ENCODE measurements around the gene CTDSPL.

The CTDSPL gene

GRCh38 chr3:37964716-37965115 is 103.0 kb downstream of the CTDSPL start:
- H2BK12ac ChIP-seq (ENCODE audit: low read length) = no peak overlapping the region
- DNase-seq (ENCODE audit: low spot score) = no peak
- H3K27me3 ChIP-seq (ENCODE audit: control insufficient read depth in 3 of 3, insufficient read depth in 3 of 3, low read depth in 1 of 3, low read length in 3 of 3) = no peaks in the 10 kb centered on the region
- no CpG with 5 or more reads among the region's 1 CpG for WGBS, 2 donors (ENCODE audit: extremely low coverage in 2 of 2, insufficient read length in 2 of 2, insufficient replicate concordance in 1 of 2)
- H3K36me3 ChIP-seq (replicated peaks in 1 of 2; ENCODE audit: control insufficient read depth in 2 of 2, insufficient read depth in 2 of 2, low read length in 2 of 2) = peaks cover 1 to 12% of the 10 kb centered on the region in 2 donors
- H3K4ac ChIP-seq (ENCODE audit: low read length) = no peak overlapping the region
- H2BK15ac ChIP-seq (ENCODE audit: low read length) = no peak overlapping the region
- no peak overlapping the region for H4K91ac ChIP-seq (ENCODE audit: low read depth, low read length, poor library complexity)
- H2AFZ ChIP-seq (ENCODE audit: low read length) = no peak overlapping the region
- H3K4me3 ChIP-seq (ENCODE audit: low read length in 2 of 2) = no peak overlapping the region
- H3K18ac ChIP-seq (ENCODE audit: low read length) = no peak overlapping the region
- H2BK120ac ChIP-seq (ENCODE audit: low read depth, low read length) = no peak overlapping the region
- no peak overlapping the region for H2BK5ac ChIP-seq (ENCODE audit: low read length)
- no peak overlapping the region for H3K9ac ChIP-seq (ENCODE audit: low read depth, low read length, poor library complexity)
- H3K23ac ChIP-seq (ENCODE audit: low read depth, low read length, poor library complexity) = no peak overlapping the region
- H3K4me1 ChIP-seq (ENCODE audit: control insufficient read depth in 2 of 2, insufficient read depth in 1 of 2, low read depth in 1 of 2, low read length in 2 of 2) = peaks cover 0 to 5% of the 10 kb centered on the region in 2 donors
- H4K8ac ChIP-seq (ENCODE audit: low read depth, low read length) = no peak overlapping the region
- H3K4me2 ChIP-seq (ENCODE audit: insufficient read depth, low read length, poor library complexity, severe bottlenecking) = no peak overlapping the region
- no peaks in the 10 kb centered on the region for H3K9me3 ChIP-seq (replicated peaks in 1 of 2; ENCODE audit: control insufficient read depth in 2 of 2, insufficient read depth in 1 of 2, low read depth in 1 of 2, low read length in 2 of 2)
- H3K27ac ChIP-seq (replicated peaks; ENCODE audit: low read length) = no peak overlapping the region
- no peak overlapping the region for H2AK5ac ChIP-seq (ENCODE audit: low read depth, low read length)
- no peaks in the 10 kb centered on the region for H3K79me1 ChIP-seq (ENCODE audit: low read depth, low read length)
- H3K14ac ChIP-seq (ENCODE audit: low read length) = no peak overlapping the region

- Histone ChIP-seq H3K4me2 (ENCODE audit: insufficient read depth, low read length, poor library complexity, severe bottlenecking) (no peak overlapping the region), H3K4me1 (ENCODE audit: control insufficient read depth in 2 of 2, insufficient read depth in 1 of 2, low read depth in 1 of 2, low read length in 2 of 2) (no peaks in the 10 kb centered on the region), H2BK120ac (ENCODE audit: low read depth, low read length) (no peak overlapping the region), H3K9me3 (replicated peaks in 1 of 2; ENCODE audit: control insufficient read depth in 2 of 2, insufficient read depth in 1 of 2, low read depth in 1 of 2, low read length in 2 of 2) (no peaks in the 10 kb centered on the region), H3K9ac (ENCODE audit: low read depth, low read length, poor library complexity) (peak overlapping the region; percentile 54), H3K18ac (ENCODE audit: low read length) (no peak overlapping the region), H3K23ac (ENCODE audit: low read depth, low read length, poor library complexity) (no peak overlapping the region), H3K27me3 (ENCODE audit: control insufficient read depth in 3 of 3, insufficient read depth in 3 of 3, low read depth in 1 of 3, low read length in 3 of 3) (no peaks in the 10 kb centered on the region), H2BK5ac (ENCODE audit: low read length) (no peak overlapping the region), H3K4me3 (ENCODE audit: low read length in 2 of 2) (no peak overlapping the region), H4K91ac (ENCODE audit: low read depth, low read length, poor library complexity) (no peak overlapping the region), H3K27ac (replicated peaks; ENCODE audit: low read length) (no peak overlapping the region), H2BK15ac (ENCODE audit: low read length) (no peak overlapping the region), H3K79me1 (ENCODE audit: low read depth, low read length) (no peaks in the 10 kb centered on the region), H2BK12ac (ENCODE audit: low read length) (no peak overlapping the region), H3K36me3 (replicated peaks in 1 of 2; ENCODE audit: control insufficient read depth in 2 of 2, insufficient read depth in 2 of 2, low read length in 2 of 2) (peaks cover 7 to 26% of the 10 kb centered on the region in 2 donors), H2AFZ (ENCODE audit: low read length) (no peak overlapping the region), H3K14ac (ENCODE audit: low read length) (no peak overlapping the region), H4K8ac (ENCODE audit: low read depth, low read length) (no peak overlapping the region), H3K4ac (ENCODE audit: low read length) (no peak overlapping the region), H2AK5ac (ENCODE audit: low read depth, low read length) (no peak overlapping the region)
- peak; percentile 38 for DNase-seq (ENCODE audit: low spot score)
- no CpG with 5 or more reads among the region's 7 CpGs for WGBS, 2 donors (ENCODE audit: extremely low coverage in 2 of 2, insufficient read length in 2 of 2, insufficient replicate concordance in 1 of 2)
These were observed 105.7 kb downstream of the CTDSPL start for GRCh38 chr3:37967260-37967881.

GRCh38 chr3:37968199-37968598 is 106.5 kb downstream of the CTDSPL start:
- DNase-seq (ENCODE audit: low spot score) = no peak
- Histone ChIP-seq H3K36me3 (replicated peaks in 1 of 2; ENCODE audit: control insufficient read depth in 2 of 2, insufficient read depth in 2 of 2, low read length in 2 of 2) (peaks cover 7 to 28% of the 10 kb centered on the region in 2 donors), H3K27me3 (ENCODE audit: control insufficient read depth in 3 of 3, insufficient read depth in 3 of 3, low read depth in 1 of 3, low read length in 3 of 3) (no peaks in the 10 kb centered on the region), H2BK15ac (ENCODE audit: low read length) (no peak overlapping the region), H3K9ac (ENCODE audit: low read depth, low read length, poor library complexity) (no peak overlapping the region), H2BK5ac (ENCODE audit: low read length) (no peak overlapping the region), H3K18ac (ENCODE audit: low read length) (no peak overlapping the region), H4K91ac (ENCODE audit: low read depth, low read length, poor library complexity) (no peak overlapping the region), H2BK12ac (ENCODE audit: low read length) (no peak overlapping the region), H3K4me1 (ENCODE audit: control insufficient read depth in 2 of 2, insufficient read depth in 1 of 2, low read depth in 1 of 2, low read length in 2 of 2) (no peaks in the 10 kb centered on the region), H2AFZ (ENCODE audit: low read length) (no peak overlapping the region), H2BK120ac (ENCODE audit: low read depth, low read length) (no peak overlapping the region), H3K23ac (ENCODE audit: low read depth, low read length, poor library complexity) (no peak overlapping the region), H3K4me2 (ENCODE audit: insufficient read depth, low read length, poor library complexity, severe bottlenecking) (no peak overlapping the region), H3K4ac (ENCODE audit: low read length) (no peak overlapping the region), H2AK5ac (ENCODE audit: low read depth, low read length) (no peak overlapping the region), H3K79me1 (ENCODE audit: low read depth, low read length) (no peaks in the 10 kb centered on the region), H3K4me3 (ENCODE audit: low read length in 2 of 2) (no peak overlapping the region), H3K27ac (replicated peaks; ENCODE audit: low read length) (no peak overlapping the region), H3K14ac (ENCODE audit: low read length) (no peak overlapping the region), H4K8ac (ENCODE audit: low read depth, low read length) (no peak overlapping the region), H3K9me3 (replicated peaks in 1 of 2; ENCODE audit: control insufficient read depth in 2 of 2, insufficient read depth in 1 of 2, low read depth in 1 of 2, low read length in 2 of 2) (no peaks in the 10 kb centered on the region)
- no CpG with 5 or more reads among the region's 9 CpGs for WGBS, 2 donors (ENCODE audit: extremely low coverage in 2 of 2, insufficient read length in 2 of 2, insufficient replicate concordance in 1 of 2)

DNA sequence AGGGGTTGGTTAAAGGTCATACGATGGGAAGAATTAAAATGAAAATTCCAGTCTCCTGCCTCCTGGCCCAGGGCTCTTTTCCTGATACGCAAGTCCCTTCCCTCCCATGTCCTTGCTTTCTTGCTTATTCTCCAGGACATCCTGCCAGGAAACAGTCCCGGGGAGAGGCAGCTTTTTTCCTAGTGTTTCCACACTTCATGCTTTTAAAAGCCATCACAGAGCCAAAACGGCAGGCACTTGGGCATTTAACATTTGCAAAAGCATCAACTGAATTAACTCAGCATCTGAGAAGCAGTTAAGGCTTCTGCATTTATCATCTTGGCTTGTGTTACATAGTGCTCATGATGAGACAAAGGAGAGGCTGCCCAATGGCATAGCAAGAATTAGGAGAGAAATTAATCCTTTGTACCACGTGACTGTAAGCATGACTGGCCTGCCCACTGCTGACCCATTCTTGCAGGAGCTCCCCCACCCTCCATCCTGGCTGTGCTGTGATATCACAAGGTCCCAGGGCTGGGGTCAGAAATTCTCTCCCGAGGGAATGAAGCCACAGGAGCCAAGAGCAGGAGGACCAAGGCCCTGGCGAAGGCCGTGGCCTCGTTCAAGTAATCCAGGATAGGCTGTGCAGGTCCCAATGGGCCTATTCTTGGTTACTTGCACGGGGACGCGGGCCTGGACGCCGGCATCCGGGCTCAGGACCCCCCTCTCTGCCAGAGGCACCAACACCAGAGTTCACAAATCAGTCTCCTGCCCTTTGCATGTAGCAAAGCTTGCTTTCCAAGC is 107.3 kb downstream of the CTDSPL start:
- Histone ChIP-seq H2BK5ac (ENCODE audit: low read length) (no peak overlapping the region), H3K4ac (ENCODE audit: low read length) (no peak overlapping the region), H2BK15ac (ENCODE audit: low read length) (no peak overlapping the region), H3K4me3 (ENCODE audit: low read length in 2 of 2) (no peak overlapping the region), H3K9ac (ENCODE audit: low read depth, low read length, poor library complexity) (peak overlapping the region; percentile 15), H2AK5ac (ENCODE audit: low read depth, low read length) (no peak overlapping the region), H2BK12ac (ENCODE audit: low read length) (no peak overlapping the region), H3K4me2 (ENCODE audit: insufficient read depth, low read length, poor library complexity, severe bottlenecking) (no peak overlapping the region), H3K9me3 (replicated peaks in 1 of 2; ENCODE audit: control insufficient read depth in 2 of 2, insufficient read depth in 1 of 2, low read depth in 1 of 2, low read length in 2 of 2) (no peaks in the 10 kb centered on the region), H3K23ac (ENCODE audit: low read depth, low read length, poor library complexity) (no peak overlapping the region), H4K91ac (ENCODE audit: low read depth, low read length, poor library complexity) (no peak overlapping the region), H3K18ac (ENCODE audit: low read length) (no peak overlapping the region), H3K36me3 (replicated peaks in 1 of 2; ENCODE audit: control insufficient read depth in 2 of 2, insufficient read depth in 2 of 2, low read length in 2 of 2) (peaks cover 9 to 31% of the 10 kb centered on the region in 2 donors), H3K4me1 (ENCODE audit: control insufficient read depth in 2 of 2, insufficient read depth in 1 of 2, low read depth in 1 of 2, low read length in 2 of 2) (no peaks in the 10 kb centered on the region), H3K27me3 (ENCODE audit: control insufficient read depth in 3 of 3, insufficient read depth in 3 of 3, low read depth in 1 of 3, low read length in 3 of 3) (no peaks in the 10 kb centered on the region), H2BK120ac (ENCODE audit: low read depth, low read length) (no peak overlapping the region), H3K14ac (ENCODE audit: low read length) (peak overlapping the region; percentile 15), H3K27ac (replicated peaks; ENCODE audit: low read length) (no peak overlapping the region), H3K79me1 (ENCODE audit: low read depth, low read length) (no peaks in the 10 kb centered on the region), H4K8ac (ENCODE audit: low read depth, low read length) (no peak overlapping the region), H2AFZ (ENCODE audit: low read length) (no peak overlapping the region)
- no CpG with 5 or more reads among the region's 15 CpGs for WGBS, 2 donors (ENCODE audit: extremely low coverage in 2 of 2, insufficient read length in 2 of 2, insufficient replicate concordance in 1 of 2)
- no peak for DNase-seq (ENCODE audit: low spot score)

Measured in neuronal stem cell (in vitro differentiated cells).